HG03280 (cell line): ENCODE results near the gene ACOXL.

ENCODE experiments used
- ATAC-seq: cut with Tn5 transposase; IDR thresholded peaks from one replicate; pipeline ENCODE4 v1.9.1; 2021; ENCODE audit warnings: mild to moderate bottlenecking, moderate library complexity; ENCODE audit not compliant: unreplicated experiment

Gene ACOXL

DNA sequence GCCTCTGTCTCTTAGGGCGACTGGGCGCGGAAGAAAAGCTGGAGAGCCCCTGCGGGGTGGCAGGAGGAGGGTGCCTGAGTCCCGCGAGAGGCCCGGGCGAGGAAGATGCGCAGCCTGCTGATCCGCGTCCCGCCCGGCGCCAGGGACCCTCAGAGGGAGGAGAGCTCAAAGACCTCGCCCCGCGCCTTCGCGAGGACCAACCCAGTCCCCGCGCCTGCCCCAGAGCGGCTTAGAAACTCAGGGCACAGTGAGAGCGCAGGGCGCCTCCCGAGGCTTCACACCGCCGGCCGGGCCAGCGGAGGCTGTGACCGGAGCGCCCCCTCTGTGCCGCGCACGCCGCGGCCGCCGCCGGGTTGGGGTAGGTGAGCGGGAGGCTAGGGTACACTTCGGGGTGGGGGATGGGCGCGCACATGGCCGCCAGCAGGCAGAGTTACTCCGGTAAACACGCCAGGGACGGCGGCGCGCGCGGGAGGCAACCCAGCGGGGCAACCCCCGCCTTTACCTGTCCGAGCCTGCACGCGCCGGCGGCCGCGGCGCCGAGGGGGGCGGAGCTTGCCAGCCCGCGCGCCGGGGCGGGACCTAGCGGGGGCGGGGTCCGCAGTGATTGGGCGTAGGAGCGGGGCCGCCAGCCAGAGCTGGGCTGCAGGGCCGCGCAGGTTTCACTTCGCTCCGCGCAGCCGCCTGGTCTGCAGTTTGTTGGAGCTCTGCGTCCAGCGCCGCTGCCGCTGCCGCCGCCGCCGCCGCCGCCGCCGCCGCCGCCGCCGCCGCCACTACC is 388.1 kb downstream of the ACOXL start, which contains the start of gene BCL2L11:
TSS of gene BCL2L11 (plus strand) at position 662 of the 775 bp plus-strand sequence. CDS start 2,832 bp downstream, outside the sequence.
- ATAC-seq = peak; percentile 54

DNA sequence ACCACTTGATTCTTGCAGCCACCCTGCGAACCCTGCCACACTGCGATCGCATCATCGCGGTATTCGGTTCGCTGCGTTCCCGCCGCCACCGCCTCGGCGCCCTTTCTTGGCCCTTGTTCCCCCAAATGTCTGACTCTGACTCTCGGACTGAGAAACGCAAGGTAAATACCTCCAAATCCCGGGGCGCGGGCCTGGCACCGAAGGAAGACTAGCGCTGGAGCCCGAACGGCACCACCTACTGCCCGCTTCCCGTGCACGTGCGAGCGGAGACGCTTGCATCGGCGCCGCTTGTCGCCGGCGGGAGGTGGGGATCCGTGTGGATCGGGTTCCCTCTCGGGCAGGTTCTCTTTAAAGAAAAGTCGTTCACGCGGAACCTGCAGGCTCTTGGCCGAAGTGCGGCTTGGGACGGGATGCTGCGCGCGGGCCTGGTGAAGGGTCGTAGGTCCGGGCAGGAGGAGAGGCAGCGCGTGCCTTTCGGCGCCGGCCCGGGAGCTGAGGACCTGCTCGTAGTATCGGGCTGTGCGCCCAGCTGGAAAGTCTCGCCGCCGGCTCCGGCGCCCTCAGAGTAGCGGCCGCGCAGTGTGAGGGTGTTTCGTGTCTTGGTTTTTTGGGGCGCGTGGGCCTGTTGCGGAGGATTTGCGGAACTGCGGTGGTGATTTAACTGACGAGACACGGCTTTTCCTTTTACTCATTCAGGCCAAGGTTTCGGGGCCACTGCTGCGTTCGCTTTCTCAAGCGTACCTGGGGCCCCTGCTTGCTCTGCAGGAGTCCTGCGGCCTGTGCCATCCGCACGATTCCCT is 388.9 kb downstream of the ACOXL start:
- no peak for ATAC-seq

DNA sequence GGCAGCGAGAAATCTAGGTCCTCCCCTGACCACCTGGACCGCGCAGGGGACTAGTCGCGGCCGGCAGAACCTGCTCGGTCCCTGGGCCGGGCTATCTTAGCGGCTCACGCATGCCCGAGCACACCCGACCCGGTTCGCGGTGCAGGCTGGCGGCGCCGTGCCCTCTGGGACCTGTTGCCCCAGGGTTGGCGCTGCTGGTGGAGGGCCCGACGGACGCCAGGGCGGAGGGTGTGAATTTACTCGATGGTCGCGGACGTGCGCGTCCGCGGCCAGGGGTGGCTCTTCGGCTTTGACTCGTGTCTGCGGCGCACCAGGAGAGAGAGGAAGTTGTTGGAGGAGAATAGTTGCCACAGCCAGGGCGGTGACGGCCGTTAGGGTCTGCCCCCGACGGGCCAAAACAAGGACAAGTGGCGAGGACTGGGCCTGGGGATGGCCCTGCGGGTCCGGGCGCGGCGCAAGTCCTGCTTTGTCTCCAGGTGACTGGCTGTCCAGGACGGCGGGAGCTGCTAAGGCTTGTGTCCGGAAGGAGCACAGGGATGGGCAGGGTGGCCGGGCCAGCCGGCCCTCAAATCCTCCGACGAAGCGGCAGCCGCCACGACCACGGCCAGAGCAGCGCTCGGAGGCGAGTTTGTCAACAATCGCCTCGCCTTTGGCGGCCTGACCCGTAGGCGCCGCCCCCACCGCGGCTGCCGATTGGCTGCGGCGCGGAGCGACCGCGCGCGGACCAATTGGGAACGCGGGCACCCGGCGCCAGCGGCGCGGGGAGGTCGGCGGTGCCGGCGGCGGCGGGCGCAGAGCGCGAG is 389.7 kb downstream of the ACOXL start:
- peak; percentile 51 for ATAC-seq

DNA sequence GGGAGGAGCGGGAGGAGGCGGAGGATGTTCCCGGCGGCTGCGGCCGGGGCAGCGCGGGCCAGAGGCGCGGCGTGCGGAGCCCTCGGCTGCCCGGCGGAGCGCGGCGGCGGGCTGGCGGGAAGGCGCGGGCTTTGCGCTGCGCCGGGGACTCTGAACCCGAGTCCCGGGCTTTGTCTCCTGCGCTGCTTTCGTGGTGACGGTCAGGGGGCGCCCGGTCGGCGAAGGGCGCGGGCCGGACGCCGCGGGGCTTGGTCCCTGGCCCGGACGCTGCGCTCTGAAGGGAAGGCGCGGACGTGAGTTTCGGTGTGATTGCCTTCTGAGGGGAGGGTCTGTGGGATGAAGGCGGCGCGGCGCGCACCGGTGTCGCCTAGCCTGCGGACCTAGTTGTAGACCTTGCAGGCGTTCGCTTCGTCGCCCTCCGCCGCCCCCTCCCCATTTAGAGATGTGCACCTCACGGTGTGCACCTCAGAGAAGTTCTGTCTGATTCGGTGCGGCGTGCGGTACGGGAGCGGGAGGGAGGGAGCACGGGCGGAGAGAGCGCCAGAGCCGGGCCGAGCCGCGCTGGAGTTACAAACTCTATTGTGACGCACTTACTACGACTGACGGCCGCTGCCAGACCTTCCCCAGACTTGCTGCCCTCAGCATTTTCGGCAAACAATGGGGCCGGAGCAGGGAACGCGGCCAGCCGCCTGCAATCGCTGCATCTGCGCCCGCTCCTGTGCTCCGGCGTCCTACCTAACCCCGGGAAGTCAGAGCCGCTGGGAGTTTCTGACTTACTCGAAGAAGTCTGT is 390.5 kb downstream of the ACOXL start:
- no peak for ATAC-seq

DNA sequence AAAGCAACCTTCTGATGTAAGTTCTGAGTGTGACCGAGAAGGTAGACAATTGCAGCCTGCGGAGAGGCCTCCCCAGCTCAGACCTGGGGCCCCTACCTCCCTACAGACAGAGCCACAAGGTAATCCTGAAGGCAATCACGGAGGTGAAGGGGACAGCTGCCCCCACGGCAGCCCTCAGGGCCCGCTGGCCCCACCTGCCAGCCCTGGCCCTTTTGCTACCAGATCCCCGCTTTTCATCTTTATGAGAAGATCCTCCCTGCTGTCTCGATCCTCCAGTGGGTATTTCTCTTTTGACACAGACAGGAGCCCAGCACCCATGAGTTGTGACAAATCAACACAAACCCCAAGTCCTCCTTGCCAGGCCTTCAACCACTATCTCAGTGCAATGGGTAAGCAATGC is 391.4 kb downstream of the ACOXL start:
- ATAC-seq = no peak

DNA sequence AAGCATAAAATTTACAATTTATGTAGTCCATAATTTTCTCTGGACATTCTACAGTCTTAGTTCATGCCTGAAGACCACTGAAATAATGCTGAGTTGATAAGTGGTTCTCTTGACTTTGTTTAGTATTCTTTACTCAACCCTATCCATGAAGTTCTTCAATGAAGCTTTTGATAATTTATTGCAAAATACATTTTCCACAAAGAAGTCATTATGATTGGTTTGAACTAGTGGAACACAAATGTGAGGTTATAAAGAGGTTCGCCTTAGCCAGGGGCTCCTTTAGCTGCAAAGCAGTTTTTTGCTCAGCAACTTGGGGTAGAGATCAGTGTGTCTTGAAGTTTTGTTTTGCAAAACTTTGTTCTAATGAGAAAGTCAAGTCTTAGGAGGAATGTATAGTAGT is 394.2 kb downstream of the ACOXL start:
- no peak for ATAC-seq

DNA sequence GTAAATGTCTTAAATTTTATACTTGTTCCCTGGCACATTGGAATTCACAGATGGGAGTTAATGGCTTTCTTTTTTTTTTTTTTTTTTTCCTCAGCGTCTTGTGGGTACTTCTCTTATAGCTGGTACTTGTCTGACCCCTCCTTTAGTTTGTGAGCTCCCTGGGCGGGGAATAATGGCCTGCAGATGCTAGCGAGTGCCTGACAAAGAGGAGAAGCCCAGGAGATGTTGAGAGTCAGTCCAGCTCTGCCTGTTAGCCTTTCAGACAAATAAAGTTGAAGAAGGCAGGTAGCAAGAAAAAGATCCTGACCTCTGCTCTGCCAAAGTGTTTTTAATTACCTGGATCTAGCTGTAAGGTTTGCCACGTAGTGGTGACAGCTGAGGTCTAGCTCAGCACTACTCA is 395.0 kb downstream of the ACOXL start:
- ATAC-seq = no peak

DNA sequence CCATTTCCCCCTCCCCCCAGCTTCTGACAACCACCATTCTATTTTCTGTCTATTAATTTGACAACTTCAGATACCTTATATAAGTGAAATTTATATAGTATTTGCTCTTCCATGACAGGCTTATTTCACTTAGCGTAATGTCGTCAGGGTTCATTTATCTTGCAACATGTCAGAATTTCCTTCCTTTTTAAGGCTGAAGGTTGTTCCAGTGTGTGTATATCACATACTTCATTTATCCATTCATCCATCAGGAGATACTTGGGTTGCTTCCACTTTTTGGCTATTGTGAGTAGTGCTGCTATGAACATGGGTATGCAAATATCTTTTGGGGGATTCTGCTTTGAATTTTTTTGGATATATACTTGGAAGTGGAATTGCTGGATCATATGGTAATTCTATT is 395.7 kb downstream of the ACOXL start:
- no peak for ATAC-seq

DNA sequence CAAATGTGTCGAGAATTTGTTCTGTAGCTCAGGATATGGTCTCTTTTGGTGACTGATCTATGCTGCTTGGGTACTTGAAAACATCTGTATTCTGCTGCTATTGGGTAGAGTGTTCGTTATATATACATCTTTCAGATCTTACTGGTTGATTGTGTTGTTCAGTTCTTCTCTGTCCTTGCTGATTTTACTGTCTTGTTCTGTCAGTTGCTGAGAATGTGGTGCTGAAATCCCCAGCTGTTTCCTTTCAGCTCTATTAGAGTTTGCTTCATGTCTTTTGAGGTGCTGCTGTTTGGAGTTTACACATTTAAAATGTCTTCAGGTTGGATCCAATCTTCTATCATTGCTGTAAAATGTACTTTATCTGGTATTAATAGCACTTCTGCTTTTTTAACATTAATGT is 401.2 kb downstream of the ACOXL start:
- ATAC-seq = no peak

DNA sequence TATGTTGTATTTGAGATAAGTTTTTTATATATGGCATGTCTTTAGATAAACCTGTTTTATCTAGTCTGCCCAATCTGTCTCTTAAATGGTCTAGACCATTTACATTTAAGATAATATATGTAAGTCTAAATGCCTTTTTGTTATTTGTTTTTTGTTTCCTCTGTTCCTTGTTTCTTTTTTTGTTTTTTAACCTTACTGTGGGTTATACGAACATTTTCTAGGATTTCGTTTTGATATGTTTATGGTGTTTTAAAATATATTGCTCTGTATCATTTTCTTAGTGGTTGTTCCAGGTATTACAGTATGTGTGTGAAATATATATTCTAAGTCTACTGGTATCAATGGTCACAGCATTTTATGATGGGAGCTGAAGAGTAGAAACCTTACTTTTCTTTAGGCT is 401.7 kb downstream of the ACOXL start:
- no peak for ATAC-seq

DNA sequence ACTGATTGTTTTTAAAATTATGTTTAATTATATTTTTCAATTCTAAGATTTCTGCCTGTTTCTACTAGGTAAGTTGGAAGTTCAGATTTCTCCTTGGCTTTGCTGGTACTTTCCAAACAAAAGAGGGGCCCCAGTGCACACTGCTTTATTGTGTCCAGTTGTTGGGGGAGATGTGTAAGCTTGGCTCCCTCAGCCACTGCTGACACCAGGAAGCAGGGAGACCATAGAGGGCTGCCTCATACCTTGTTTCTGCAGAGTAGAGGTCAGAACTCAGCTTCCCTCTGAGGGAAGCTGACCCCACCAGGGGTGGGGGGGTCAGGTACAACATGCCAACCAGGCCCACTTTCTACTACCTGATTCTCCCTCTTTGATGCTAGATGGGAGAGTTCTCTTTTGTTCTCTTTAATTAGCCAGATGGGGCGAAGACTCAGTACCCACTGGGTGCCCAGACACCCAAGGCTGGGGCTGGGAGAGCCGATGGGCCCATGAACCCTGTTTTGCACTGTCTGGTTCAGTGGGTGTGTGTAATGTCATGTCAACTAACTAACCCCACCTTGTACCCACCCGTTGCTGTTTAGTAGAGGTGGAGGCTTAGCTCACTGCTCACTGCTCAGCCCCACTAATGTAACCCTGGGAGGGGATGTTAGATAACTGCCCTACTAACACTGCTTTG is 403.0 kb downstream of the ACOXL start:
- ATAC-seq = no peak

DNA sequence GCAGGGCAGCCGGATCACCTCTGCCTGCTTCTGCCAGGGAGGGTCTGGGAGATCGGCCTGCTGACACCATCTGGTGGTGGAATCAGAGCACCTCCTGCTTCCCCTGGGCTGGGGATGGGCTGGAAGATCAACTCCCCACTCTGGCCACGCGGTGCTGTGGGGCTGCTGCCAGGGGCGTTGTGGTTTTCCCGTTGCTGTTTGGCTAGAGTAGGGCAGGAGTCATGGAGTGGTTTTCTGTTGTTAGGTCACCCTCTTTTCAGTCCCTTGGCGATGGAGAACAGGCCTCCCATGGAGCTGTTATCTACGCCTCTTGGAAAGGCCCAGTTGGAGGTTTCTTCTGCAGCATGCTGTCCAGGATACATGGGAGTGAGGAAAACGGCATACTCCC is 403.5 kb downstream of the ACOXL start:
- ATAC-seq = no peak

DNA sequence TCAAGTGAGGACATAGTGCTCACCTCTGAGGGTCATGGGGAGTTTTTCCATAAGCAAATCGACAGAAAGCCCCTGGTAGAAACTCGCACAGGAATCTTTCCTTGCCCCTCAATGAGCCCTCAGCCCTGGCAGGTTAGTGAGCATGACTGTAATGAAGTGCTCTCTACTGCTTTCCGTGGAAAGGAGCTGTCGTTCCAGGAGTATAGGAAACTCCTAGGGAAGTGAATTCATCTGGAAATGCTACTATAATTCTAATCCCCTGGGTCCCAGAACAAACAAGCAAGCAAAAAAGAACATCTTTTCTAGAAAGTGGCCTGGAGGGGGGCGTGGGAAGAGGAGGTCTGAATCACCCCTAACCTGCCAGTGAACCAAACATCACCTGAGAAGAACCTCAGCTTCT is 406.5 kb downstream of the ACOXL start:
- no peak for ATAC-seq

DNA sequence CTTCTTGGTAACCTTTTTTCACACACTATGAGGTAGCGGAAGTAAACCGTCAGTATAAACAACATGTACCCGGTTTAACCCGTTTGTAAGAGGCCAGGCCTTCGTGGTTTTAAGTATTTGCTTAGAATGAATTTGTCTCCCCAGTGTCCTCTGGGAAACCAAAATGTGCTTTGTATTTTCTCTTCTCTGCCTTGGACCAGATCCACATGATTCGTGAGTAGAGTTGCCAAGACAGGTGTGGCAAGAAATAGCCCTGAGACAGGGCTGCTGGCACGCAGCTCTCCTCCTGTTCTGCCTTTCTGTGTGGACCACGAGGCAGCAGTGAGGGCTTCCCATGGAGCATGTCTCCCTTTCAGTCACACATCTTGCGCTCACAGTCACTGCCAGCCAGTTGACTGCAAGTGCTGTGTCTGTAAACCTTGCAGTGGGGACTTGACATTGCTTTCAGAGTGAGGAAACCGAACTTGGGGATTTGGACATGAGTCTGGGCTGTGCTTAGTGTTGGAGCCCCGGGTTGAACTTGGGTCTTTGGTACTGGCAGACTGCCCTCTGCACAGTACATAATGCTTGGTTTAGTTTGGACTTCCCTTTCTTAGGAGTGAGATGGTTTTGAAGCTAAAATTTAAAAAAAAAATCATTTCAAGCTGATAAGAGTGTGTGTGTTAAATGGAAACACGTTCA is 407.4 kb downstream of the ACOXL start:
- ATAC-seq = no peak

DNA sequence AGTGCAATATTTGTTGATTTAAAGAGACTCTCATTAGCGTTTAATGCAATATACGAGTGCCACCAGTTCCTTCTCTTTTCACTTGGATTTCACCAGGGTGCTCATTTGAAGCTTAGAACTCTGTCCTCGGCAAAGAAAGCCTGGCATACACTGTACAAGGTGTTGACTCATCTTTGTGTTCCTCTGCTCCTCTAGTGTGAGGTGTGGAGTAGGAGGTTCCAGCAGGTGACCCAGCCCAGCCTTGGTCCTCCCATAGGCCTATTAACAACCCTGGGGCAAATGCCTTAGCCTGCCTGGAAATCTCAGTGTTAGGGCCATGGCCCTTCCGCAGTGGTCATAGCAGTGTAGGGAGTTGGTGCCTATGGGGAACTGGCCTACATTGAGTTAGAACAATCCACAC is 408.4 kb downstream of the ACOXL start:
- no peak for ATAC-seq

DNA sequence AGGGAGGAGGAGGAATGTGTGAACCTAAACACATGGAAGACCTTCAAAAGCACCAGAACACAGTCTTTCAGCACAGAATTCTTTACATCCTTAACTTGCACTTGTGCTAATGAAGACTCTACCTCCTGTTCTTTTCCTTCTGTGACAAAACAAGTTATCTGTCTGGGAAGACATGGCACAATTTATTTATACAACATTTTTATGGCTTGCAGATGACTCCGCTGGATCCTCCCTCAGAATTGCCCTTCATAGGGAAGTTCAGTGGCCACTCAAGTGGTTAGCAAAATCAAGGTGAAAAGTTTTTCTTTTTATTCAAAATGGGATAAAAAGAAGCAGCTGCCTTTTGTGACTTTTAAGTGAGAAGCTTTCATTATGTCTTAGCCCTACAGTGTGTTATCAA is 409.7 kb downstream of the ACOXL start:
- no peak for ATAC-seq

DNA sequence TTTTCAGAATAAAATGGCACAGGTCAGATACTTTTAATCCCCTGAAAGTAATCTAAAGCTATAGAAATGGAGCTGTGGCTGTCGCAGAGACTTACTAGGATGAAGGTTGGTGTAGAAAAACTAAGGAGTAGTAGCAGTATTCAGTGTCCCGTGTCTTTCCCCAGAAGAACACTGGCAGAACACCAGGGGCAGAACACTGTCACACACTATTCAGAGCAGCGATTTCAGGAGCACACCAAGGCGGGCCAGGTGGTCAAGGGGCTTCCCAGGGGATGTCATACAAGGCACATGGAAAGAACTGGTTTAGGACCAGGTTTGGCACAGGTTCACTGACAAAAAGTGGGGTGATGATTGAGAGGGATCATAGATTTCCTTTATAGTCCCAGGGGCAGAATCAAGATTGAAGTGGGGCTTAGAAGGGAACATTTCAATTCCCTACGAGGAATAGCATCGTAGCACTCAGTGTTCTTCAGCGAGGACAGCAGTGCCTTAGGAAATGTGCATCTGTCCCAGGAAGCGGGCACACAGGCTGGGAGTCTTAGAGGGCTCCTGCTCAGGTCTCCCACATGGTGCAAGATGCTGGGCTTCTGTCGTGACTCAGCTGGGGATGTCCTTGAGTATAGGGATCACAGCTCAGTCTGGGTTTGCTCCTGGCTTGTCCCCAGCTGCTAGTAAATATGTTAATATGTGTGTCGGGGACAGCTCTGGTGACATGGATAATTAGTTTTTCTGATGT is 410.9 kb downstream of the ACOXL start:
- ATAC-seq = no peak

DNA sequence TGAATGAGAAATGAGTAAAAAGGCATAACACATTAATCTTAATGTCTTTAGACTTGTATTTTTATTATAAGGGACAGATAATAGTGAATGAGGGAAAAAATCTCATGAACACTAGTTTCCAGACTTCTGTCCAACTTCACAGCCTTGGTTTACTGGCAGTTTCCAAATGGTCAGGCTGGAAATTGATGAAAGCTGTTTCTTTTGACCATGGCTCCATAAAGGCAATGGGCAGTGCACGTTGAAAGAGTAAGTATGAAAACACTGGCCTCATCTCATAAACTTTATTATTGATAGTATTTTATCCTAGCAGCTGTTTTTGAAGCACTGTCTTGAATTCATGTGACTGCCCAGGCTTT is 411.4 kb downstream of the ACOXL start:
- no peak for ATAC-seq
